Measurements from ENCODE around the gene OR52N1. TPM values are rescaled to one million over a fixed set of nuclear protein-coding genes. Genes with fewer than 3 reads are reported as not detected.

The OR52N1 gene
- not detected for total RNA-seq

- DNase-seq (ENCODE audit: low spot score in 2 of 2) (no peak), FAIRE-seq (no peak)
These were observed at the start of gene OR52N1 for GRCh38 chr11:5791165-5791564. Gene OR52N1, minus strand, starts transcription at chr11:5791265. Its CDS starts 2,449 bp downstream, at chr11:5788816.

DNA sequence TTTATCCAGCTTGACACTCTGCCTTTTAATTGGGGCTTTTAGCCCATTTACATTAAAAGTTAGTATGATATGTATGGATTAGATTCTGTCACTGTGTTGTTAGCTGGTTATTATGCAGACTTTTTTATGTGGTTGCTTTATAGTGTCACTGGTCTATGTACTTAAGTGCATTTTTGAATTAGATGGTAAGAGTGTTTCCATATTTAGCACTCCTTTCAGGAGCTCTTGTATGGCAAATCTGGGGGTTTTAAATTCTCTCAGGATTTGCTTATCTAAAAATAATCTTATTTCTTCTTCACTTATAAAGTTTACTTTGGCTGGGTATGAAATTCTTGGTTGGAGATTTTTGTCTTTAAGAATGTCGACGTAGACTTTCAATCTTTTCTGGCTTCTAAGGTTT is 46.6 kb upstream of the OR52N1 start:
- no peak for FAIRE-seq
- no peak for DNase-seq (ENCODE audit: low spot score in 2 of 2)

GRCh38 chr11:5833446-5833845 is 42.4 kb upstream of the OR52N1 start:
- DNase-seq (ENCODE audit: low spot score in 2 of 2) (no peak), FAIRE-seq (no peak)

- DNase-seq (ENCODE audit: low spot score in 2 of 2) (no peak), FAIRE-seq (no peak)
These were observed 40.2 kb upstream of the OR52N1 start for GRCh38 chr11:5831196-5831829.

- DNase-seq (ENCODE audit: low spot score in 2 of 2) (no peak), FAIRE-seq (no peak)
These were observed 27.3 kb upstream of the OR52N1 start for GRCh38 chr11:5818245-5818886.

GRCh38 chr11:5815534-5815933 is 24.5 kb upstream of the OR52N1 start:
- DNase-seq (ENCODE audit: low spot score in 2 of 2) (no peak), FAIRE-seq (no peak)

GRCh38 chr11:5809905-5810795 is 19.1 kb upstream of the OR52N1 start:
- DNase-seq (ENCODE audit: low spot score in 2 of 2) (no peak), FAIRE-seq (no peak)

DNA sequence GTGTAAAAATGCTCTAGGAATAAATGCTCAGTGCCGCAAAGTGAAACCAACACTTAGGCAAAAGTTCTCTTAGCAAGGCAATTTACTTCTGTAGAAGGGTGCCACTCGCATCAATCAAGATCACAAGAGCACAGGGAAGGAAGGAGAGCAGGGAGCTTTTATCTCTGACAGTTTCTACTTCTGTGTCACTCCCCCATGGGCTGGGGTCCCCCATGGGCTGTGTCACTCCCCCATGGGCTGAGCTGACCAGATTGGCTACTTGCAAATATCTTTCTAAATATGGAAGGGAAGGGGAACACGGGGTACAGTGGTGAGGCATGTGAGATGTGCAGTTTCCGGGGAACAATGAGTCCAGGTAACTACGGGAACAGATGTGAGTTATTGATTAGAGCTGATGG is 18.1 kb upstream of the OR52N1 start:
- FAIRE-seq (no peak), DNase-seq (ENCODE audit: low spot score in 2 of 2) (no peak)

- DNase-seq (ENCODE audit: low spot score in 2 of 2) (peak in 1 of 2 donors; percentile 6), FAIRE-seq (no peak)
These were observed 17.5 kb upstream of the OR52N1 start, which contains the start of gene OR52N2 for GRCh38 chr11:5808500-5809121. Gene OR52N2, plus strand, starts transcription at chr11:5808924. Its CDS starts 11,412 bp downstream, at chr11:5820336.

DNA sequence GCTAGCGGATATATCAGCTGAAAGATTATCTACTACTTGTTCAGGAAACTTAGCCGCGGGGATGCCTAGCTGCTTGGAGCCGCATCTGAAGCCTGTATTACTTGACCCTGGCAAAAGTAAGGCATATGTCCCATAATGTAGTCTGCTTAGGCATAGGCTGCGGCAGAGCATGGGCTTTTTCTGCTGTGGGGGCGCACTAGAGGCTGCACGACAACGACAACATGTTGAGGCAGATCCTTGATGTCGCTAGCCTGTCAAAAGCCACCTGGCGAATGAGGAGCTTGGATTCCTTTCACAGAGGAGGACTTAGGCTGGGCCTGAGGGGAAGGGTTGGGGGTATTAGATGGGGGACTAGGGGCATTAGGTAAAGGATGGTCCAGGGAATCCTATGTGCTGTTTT is 16.5 kb upstream of the OR52N1 start:
- DNase-seq (ENCODE audit: low spot score in 2 of 2): no peak

DNA sequence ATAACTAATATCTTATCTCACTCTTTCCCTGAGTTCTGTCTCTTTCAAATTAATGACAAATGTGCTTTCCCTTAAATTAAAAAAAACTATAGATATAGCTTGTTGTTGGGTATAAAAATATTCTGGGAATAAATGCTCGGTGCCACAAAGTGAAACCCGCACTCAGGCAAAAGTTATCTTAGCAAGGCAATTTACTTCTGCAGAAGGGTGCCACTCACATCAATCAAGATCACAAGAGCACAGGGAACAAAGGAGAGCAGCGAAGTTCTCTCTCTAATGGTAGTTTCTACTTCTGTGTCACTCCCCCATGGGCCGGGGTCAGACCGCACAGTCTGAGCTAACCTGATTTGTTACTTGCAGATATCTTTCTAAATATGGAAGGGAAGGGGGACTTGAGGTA is 12.9 kb upstream of the OR52N1 start:
- DNase-seq (ENCODE audit: low spot score in 2 of 2) (no peak), FAIRE-seq (no peak)

More for the DNA sequence above, 16.5 kb upstream of the OR52N1 start:
- no peak for FAIRE-seq

- no peak for FAIRE-seq
- no peak for DNase-seq (ENCODE audit: low spot score in 2 of 2)
These were observed 5.5 kb upstream of the OR52N1 start for GRCh38 chr11:5796541-5796940.

- FAIRE-seq (no peak), DNase-seq (ENCODE audit: low spot score in 2 of 2) (no peak)
These were observed 7.8 kb downstream of the OR52N1 start, which contains the start of gene OR52N5 for GRCh38 chr11:5783255-5783654. Gene OR52N5, minus strand, starts transcription at chr11:5783355. Its CDS starts 4,721 bp downstream, at chr11:5778634.

DNA sequence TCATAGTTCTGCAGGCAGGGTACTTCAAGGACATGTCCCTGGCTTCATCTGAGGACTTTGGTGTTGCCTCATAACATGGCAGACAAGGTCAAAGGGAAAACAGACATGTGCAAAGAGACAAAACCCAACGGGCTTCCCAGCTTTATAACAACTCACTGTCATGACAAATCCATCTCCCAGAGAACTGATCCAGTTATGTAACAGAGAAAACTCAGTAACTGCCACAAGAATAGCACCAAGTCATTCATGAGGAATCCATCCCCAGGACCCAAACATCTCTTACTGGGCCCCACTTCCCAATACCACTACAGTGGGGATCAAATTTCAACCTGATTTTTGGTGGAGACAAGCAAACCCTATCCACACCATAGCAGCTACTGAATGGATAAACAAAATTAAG is 24.0 kb downstream of the OR52N1 start:
- no peak for DNase-seq (ENCODE audit: low spot score in 2 of 2)
- no peak for FAIRE-seq

DNA sequence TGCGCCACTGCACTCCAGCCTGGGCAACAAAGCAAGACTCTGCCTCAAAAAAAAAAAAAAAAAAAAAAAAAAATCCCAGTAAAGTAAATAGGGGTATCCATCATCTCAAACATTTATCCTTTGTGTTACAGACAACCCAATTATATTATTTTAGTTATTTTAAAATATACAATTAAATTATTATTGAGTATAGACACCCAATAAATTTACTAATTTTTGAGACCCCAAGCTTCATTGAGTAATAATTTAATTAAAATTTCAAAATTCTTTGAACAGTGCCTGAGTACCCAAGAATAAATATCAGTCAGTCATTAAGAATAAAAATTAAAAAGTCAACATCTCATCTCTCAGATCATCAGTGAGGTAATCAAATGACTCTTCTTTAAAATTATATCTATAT is 37.1 kb downstream of the OR52N1 start, which contains the start of gene OR52N4:
TSS of gene OR52N4 (plus strand) at position 301 of the 400 bp plus-strand sequence. CDS start 498 bp downstream, outside the sequence.
- FAIRE-seq (peak; percentile 65), DNase-seq (ENCODE audit: low spot score in 2 of 2) (no peak)

DNA sequence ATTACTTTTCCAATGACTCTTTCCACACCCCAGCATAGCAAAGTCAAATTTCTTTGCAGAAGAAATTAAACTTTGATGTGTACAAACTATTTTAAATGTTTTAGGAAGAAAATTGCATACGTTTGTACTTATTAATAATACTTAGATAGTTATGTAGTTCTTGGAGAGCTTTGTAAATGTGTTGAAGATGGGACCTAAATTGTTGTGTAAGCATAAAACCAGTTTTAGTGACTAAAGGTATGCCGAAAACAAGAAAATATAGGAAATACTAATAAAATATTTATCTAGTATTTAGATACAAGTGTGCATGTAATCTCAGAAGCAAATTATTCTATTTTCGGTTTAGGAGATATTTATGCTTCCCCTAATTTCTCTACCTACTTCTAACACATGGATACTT is 41.2 kb downstream of the OR52N1 start:
- DNase-seq (ENCODE audit: low spot score in 2 of 2): no peak
- no peak for FAIRE-seq

- no peak for FAIRE-seq
These were observed 44.5 kb downstream of the OR52N1 start for GRCh38 chr11:5746614-5747013.

DNA sequence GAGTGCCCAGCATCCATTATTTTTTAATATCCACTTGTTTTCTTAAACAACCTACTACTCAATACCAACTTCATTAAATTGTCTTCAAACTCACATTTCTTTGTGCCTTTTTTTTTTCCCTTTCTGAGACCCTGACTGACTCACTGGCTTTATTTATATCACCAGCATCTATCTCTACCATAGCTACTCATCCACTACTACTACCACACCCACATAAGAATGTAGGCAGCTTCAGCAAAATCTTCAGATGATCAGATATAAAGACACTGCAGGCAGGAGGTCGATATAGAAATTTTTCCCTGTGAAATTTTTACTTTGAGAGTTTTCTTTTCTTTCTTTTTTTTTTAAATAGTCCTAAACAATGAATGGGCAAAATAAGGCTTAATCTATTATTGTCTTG is 52.6 kb downstream of the OR52N1 start:
- DNase-seq (ENCODE audit: low spot score in 2 of 2) (no peak), FAIRE-seq (no peak)

More at GRCh38 chr11:5746614-5747013, 44.5 kb downstream of the OR52N1 start:
- DNase-seq (ENCODE audit: low spot score in 2 of 2): no peak

- FAIRE-seq (no peak), DNase-seq (ENCODE audit: low spot score in 2 of 2) (no peak)
These were observed 53.2 kb downstream of the OR52N1 start for GRCh38 chr11:5737670-5738392.

GRCh38 chr11:5737091-5737490 is 54.0 kb downstream of the OR52N1 start:
- DNase-seq (ENCODE audit: low spot score in 2 of 2): no peak
- no peak for FAIRE-seq

Data from frontal cortex (tissue), 4 donors.